HL-60 (cell line): ENCODE measurements around the gene UVSSA.

Experiments used
- CTCF ChIP-seq: IDR thresholded peaks from one replicate; pipeline ENCODE4 v1.5.1; 2011; ENCODE audit warnings: low read length, control low read depth, inconsistent platforms; ENCODE audit not compliant: insufficient read depth
- POLR2AphosphoS5 ChIP-seq: IDR thresholded peaks from 2 replicates; pipeline ENCODE4 v1.6.1; 2012; ENCODE audit warnings: low read depth
- REST ChIP-seq: IDR thresholded peaks from 2 replicates; pipeline ENCODE4 v1.6.1; 2012; ENCODE audit warnings: low read depth; ENCODE audit not compliant: insufficient replicate concordance
- SPI1 ChIP-seq: IDR thresholded peaks from 2 replicates; pipeline ENCODE4 v1.6.1; 2012; ENCODE audit warnings: low read depth, mild to moderate bottlenecking, borderline replicate concordance

- TF ChIP-seq CTCF (no peak), POLR2AphosphoS5 (no peak), SPI1 (no peak), REST (no peak)
Measured at GRCh38 chr4:1368421-1369090, 21.5 kb downstream of the UVSSA start.
